ENCODE measurements around the gene AADAC. TPM values are rescaled to one million over a fixed set of nuclear protein-coding genes. Genes with fewer than 3 reads are reported as not detected.

The AADAC gene
- total RNA-seq, 4 donors from 2014 or later, result 9.9 to 239 (median 67.4) TPM

- Histone ChIP-seq H3K27me3 (no peaks in the 10 kb centered on the region), H3K4me1 (no peaks in the 10 kb centered on the region), H3K9me3 (no peaks in the 10 kb centered on the region), H3K27ac (no peak overlapping the region), H3K36me3 (no peaks in the 10 kb centered on the region), H3K4me3 (peak overlapping the region in 2 of 4 donors; percentile 33 to 43)
- DNase-seq, result no peak
- TF ChIP-seq CTCF (IDR thresholded peaks at IDR 0.05) (peak in 1 of 6 experiments; percentile 5), POLR2A (IDR thresholded peaks at IDR 0.05) (no peak)
These were observed 672 bp downstream of the AADAC start for GRCh38 chr3:151814588-151814987.

GRCh38 chr3:151816091-151816604 is 2.2 kb downstream of the AADAC start:
- DNase-seq, result no peak
- TF ChIP-seq POLR2A (IDR thresholded peaks at IDR 0.05) (no peak), CTCF (IDR thresholded peaks at IDR 0.05) (no peak)
- Histone ChIP-seq H3K36me3 (no peaks in the 10 kb centered on the region), H3K27me3 (no peaks in the 10 kb centered on the region), H3K4me3 (peak overlapping the region in 2 of 4 donors; percentile 28 to 33), H3K9me3 (no peaks in the 10 kb centered on the region), H3K27ac (peak overlapping the region in 1 of 4 donors; percentile 2), H3K4me1 (no peaks in the 10 kb centered on the region)

- Histone ChIP-seq H3K27ac (no peak overlapping the region), H3K27me3 (no peaks in the 10 kb centered on the region), H3K36me3 (no peaks in the 10 kb centered on the region), H3K4me1 (no peaks in the 10 kb centered on the region), H3K9me3 (no peaks in the 10 kb centered on the region), H3K4me3 (no peak overlapping the region)
- no peak for DNase-seq
- TF ChIP-seq CTCF (IDR thresholded peaks at IDR 0.05), result no peak
- TF ChIP-seq POLR2A (IDR thresholded peaks at IDR 0.05), result no peak
These were observed 3.6 kb downstream of the AADAC start for GRCh38 chr3:151817473-151817872.

GRCh38 chr3:151818361-151818760 is 4.4 kb downstream of the AADAC start:
- no peaks in the 10 kb centered on the region for H3K9me3 ChIP-seq
- no peaks in the 10 kb centered on the region for H3K36me3 ChIP-seq
- H3K27me3 ChIP-seq, result no peaks in the 10 kb centered on the region
- DNase-seq, result no peak
- no peak overlapping the region for H3K27ac ChIP-seq
- TF ChIP-seq CTCF (IDR thresholded peaks at IDR 0.05) (no peak), POLR2A (IDR thresholded peaks at IDR 0.05) (no peak)
- no peak overlapping the region for H3K4me3 ChIP-seq
- no peaks in the 10 kb centered on the region for H3K4me1 ChIP-seq

GRCh38 chr3:151819910-151820309 is 6.0 kb downstream of the AADAC start:
- Histone ChIP-seq H3K4me3 (no peak overlapping the region), H3K27ac (no peak overlapping the region), H3K27me3 (no peaks in the 10 kb centered on the region), H3K9me3 (no peaks in the 10 kb centered on the region), H3K36me3 (peaks cover 0 to 6% (median 0%) of the 10 kb centered on the region in 3 donors), H3K4me1 (no peaks in the 10 kb centered on the region)
- no peak for DNase-seq
- TF ChIP-seq POLR2A (IDR thresholded peaks at IDR 0.05) (no peak), CTCF (IDR thresholded peaks at IDR 0.05) (no peak)

GRCh38 chr3:151827816-151828215 is 13.9 kb downstream of the AADAC start:
- H3K27me3 ChIP-seq, result no peaks in the 10 kb centered on the region
- no peaks in the 10 kb centered on the region for H3K9me3 ChIP-seq
- H3K4me3 ChIP-seq, result no peak overlapping the region
- no peak overlapping the region for H3K27ac ChIP-seq
- no peak for TF ChIP-seq POLR2A (IDR thresholded peaks at IDR 0.05)
- TF ChIP-seq CTCF (IDR thresholded peaks at IDR 0.05), result no peak
- H3K4me1 ChIP-seq, result no peaks in the 10 kb centered on the region
- peaks cover 0 to 6% (median 0%) of the 10 kb centered on the region in 3 donors for H3K36me3 ChIP-seq
- no peak for DNase-seq

All from Peyer's patch (tissue), 4 donors.